GM18520 (cell line): ENCODE measurements around the gene PFKM.

Experiments used
- ATAC-seq: cut with Tn5 transposase; IDR thresholded peaks from one replicate; pipeline ENCODE4 v1.9.1; 2021; ENCODE audit not compliant: unreplicated experiment

The PFKM gene

DNA sequence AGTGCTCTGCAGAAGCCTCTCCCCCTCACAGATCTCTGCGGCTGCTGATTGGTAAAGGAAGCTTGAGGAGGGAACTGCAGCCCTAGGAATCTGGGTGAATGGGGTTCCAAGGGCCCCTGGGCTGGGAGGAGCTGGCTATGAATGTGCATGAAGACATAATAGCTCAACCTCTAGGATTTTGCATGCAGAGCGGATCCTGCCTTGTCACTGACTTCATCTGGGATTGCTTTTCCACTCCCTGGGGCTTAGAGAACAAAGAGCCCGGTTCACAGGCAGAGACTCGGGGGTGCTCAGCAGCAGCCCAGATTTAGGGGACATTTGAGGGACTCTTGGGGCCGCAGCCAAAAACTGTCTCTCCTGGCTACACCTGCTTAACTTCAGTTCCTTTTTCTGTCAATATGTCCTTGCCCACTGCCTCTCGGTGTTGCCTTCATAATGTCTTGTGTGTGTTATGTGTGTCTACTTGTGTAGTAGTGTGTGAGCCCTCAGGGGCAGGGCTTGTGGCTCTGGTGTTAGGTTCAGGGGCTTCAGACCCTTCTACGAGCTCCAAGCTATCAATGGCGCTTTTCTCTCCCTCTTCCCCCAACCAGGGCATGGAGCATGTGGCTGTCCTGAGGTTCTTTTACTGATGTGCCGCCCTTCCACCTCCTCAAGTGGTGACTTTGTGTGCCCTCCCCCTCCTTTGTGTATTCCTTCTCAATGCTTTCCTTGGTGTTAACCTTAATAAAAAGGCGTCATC is 66.2 kb downstream of the PFKM start:
- no peak for ATAC-seq

- no peak for ATAC-seq
Measured at GRCh38 chr12:48187916-48188695, 68.9 kb downstream of the PFKM start.

- ATAC-seq = no peak
Measured at GRCh38 chr12:48189331-48190125, 70.4 kb downstream of the PFKM start.

DNA sequence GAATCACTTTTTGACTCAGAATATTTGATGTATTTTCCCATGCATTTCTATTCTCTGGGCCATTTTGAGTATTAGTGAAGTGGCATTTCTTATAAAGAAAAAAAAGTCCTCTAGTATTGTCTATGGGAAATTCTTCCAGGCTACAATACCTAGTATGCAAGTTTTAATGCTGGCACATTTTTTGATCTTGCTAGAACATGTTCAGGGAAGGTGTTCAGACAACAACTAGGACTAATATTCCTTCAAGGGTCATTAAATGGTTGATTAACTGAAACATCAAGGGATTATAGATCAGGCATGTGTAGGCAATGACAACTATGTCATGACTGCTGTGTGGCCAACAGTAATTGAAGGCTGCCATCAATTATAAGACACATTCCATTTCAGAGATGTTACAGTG is 71.9 kb downstream of the PFKM start:
- ATAC-seq = no peak

DNA sequence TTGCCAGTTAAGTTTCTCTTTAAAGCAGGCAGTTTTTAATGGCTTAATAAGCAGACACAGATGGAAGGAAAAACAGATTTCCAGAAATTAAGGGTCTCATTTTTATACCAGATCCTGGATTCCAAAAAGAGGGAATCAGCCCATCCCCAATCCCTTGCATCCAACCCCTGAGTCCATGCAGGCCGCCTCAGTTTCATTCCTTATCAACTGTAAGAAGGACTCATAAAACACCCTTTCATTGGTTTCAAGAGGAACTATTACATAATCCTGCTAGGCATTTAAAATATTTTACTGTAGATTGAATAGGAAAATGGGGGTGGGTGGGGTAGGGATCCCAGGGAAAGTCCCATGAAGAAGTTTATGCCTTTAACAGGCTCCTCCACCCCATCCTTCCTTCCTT is 73.7 kb downstream of the PFKM start:
- no peak for ATAC-seq

GRCh38 chr12:48193623-48194022 is 74.5 kb downstream of the PFKM start:
- ATAC-seq = no peak

DNA sequence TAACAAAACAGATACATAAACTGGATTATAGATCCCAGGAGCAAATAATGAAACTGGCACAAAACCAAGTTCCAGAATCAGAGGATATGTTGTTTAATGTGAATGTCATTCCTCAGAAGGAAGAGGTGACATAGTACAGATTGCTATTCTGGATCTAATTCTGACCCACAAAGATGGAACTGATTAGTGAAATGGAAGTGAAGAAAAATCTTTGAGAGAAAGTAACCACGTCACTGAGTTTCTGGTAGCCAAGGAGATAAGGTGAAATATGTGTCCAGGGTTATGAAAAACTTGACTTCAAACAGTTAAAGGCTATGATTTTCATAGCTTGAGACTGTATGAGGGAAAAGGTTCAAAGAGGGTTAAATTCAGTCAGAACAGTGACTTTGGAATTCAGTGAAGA is 75.6 kb downstream of the PFKM start:
- ATAC-seq = no peak
